Esophagus squamous epithelium (tissue), 4 donors: Measurements from ENCODE around the gene EYS.

Experiments used
- CTCF ChIP-seq, 6 experiments: fragments of 450-650 bp in 4 of 6; fragments of 200-600 bp in 2 of 6; sonication (generic) in 2 of 6; IDR thresholded peaks; one replicate each; pipeline ENCODE4 v1.5.1; 2016 to 2019; ENCODE audit warnings: antibody characterized with exemption in 6 of 6, mild to moderate bottlenecking in 4 of 6, moderate library complexity in 4 of 6
- POLR2A ChIP-seq, 4 donors: fragments of 450-650 bp; IDR thresholded peaks; one replicate each; pipeline ENCODE4 v1.6.1; 2017; ENCODE audit warnings: antibody characterized with exemption in 4 of 4, mild to moderate bottlenecking in 4 of 4, moderate library complexity in 3 of 4

DNA sequence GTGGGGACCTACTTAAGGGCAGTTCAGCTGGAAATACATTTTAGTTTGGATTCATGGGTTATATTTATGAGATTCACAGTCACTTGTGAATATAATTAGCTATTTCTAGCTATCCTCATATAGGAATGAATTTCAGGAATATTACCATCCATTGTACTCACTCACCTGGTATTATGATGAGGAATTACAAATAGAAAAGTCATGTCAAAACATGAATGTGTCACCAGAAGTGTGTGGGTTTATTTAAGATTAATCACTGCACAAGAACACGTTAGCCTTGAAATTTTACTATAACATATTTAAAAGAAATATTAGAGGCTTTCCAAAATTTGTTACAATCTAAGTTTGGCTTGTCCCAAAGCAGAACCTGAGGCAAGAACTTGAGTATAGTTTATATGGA, 1560.9 kb downstream of the EYS start:
- no peak for TF ChIP-seq CTCF (IDR thresholded peaks at IDR 0.05)
- TF ChIP-seq POLR2A (IDR thresholded peaks at IDR 0.05): no peak
